Activated T-helper 1 cell treated with anti-CD3 and anti-CD28 coated beads, Interleukin-2, amount 50 U/mL, for 16 hours (primary cell): ENCODE results near the gene ALOXE3.
A peak's percentile ranks its signal among the peaks of the same experiment; 100 is the strongest.
"Not testable (repeated sequence)": the region's sequence is repeated elsewhere in the genome, so short reads cannot be mapped to it uniquely, and the experiment has no call there.

ENCODE experiments used
- DNase-seq, 2 donors: peaks; one replicate each; pipeline ENCODE4 v3.0.0-alpha.2; 2020; ENCODE audit warnings: low read depth in 1 of 2, low spot score in 1 of 2

ALOXE3 gene

GRCh38 chr17:8100763-8101162 is 17.6 kb downstream of the ALOXE3 start:
- no peak for DNase-seq

- no peak for DNase-seq
These were observed 18.2 kb downstream of the ALOXE3 start for GRCh38 chr17:8100111-8100510.

- no peak for DNase-seq
These were observed 21.8 kb downstream of the ALOXE3 start for GRCh38 chr17:8096541-8096940.

- DNase-seq: no peak
These were observed 23.0 kb downstream of the ALOXE3 start for GRCh38 chr17:8095361-8095760.

- DNase-seq: no peak
These were observed 27.2 kb downstream of the ALOXE3 start for GRCh38 chr17:8091033-8091687.

GRCh38 chr17:8089728-8090127 is 28.6 kb downstream of the ALOXE3 start:
- no peak for DNase-seq

- no peak for DNase-seq
These were observed 30.4 kb downstream of the ALOXE3 start for GRCh38 chr17:8087952-8088230.

GRCh38 chr17:8087075-8087951 is 31.0 kb downstream of the ALOXE3 start, which contains the start of gene ALOX12B:
Gene ALOX12B, minus strand, starts transcription at chr17:8087716. Its CDS starts 274 bp downstream, at chr17:8087442.
- no peak for DNase-seq

GRCh38 chr17:8084250-8084649 is 34.1 kb downstream of the ALOXE3 start:
- no peak for DNase-seq

GRCh38 chr17:8082292-8082691 is 36.0 kb downstream of the ALOXE3 start:
- DNase-seq: no peak

- DNase-seq: no peak
These were observed 36.4 kb downstream of the ALOXE3 start for GRCh38 chr17:8081876-8082275.

GRCh38 chr17:8080799-8081219 is 37.5 kb downstream of the ALOXE3 start:
- DNase-seq: no peak

GRCh38 chr17:8080208-8080798 is 38.0 kb downstream of the ALOXE3 start:
- no peak for DNase-seq

GRCh38 chr17:8079291-8080207 is 38.8 kb downstream of the ALOXE3 start:
- peak; percentile 59 to 71 for DNase-seq

GRCh38 chr17:8077939-8078338 is 40.4 kb downstream of the ALOXE3 start:
- DNase-seq: not testable (repeated sequence)

- no peak for DNase-seq
These were observed 41.6 kb downstream of the ALOXE3 start for GRCh38 chr17:8076502-8077266.

- DNase-seq: no peak
These were observed 42.6 kb downstream of the ALOXE3 start for GRCh38 chr17:8075574-8076342.

GRCh38 chr17:8075081-8075480 is 43.2 kb downstream of the ALOXE3 start:
- DNase-seq: no peak

GRCh38 chr17:8074554-8074953 is 43.8 kb downstream of the ALOXE3 start:
- no peak for DNase-seq
